ACC112 (cell line): ENCODE data around the gene UBTD1.
A peak's percentile ranks its signal among the peaks of the same experiment; 100 is the strongest.
"Not testable (repeated sequence)": the region's sequence is repeated elsewhere in the genome, so short reads cannot be mapped to it uniquely, and the experiment has no call there.

Experiments
- H2AFZ ChIP-seq: fragments of 200-600 bp; sonication (generic); one replicate; pipeline ENCODE4 v1.6.0; 2017; ENCODE audit warnings: antibody characterized with exemption, low read length; ENCODE audit not compliant: unreplicated experiment
- H3K27ac ChIP-seq: fragments of 200-600 bp; sonication (generic); 2 replicates; pipeline ENCODE4 v1.5.1; 2014; ENCODE audit warnings: low read depth, mild to moderate bottlenecking, antibody characterized with exemption, low read length, moderate library complexity
- H3K27me3 ChIP-seq: fragments of 200-600 bp; sonication (generic); 2 replicates; pipeline ENCODE4 v1.6.1; 2014; ENCODE audit warnings: mild to moderate bottlenecking, antibody characterized with exemption, low read length, moderate library complexity, mixed read lengths; ENCODE audit not compliant: insufficient read depth
- H3K36me3 ChIP-seq: fragments of 200-600 bp; sonication (generic); 2 replicates; pipeline ENCODE4 v1.6.1; 2016; ENCODE audit warnings: mild to moderate bottlenecking, antibody characterized with exemption, low read length, moderate library complexity, mixed read lengths; ENCODE audit not compliant: insufficient read depth
- H3K4me1 ChIP-seq: fragments of 200-600 bp; sonication (generic); one replicate; pipeline ENCODE4 v1.6.1; 2016; ENCODE audit warnings: low read length, mixed read lengths; ENCODE audit not compliant: insufficient read depth, unreplicated experiment, control insufficient read depth
- H3K4me3 ChIP-seq: fragments of 200-600 bp; sonication (generic); 2 replicates; pipeline ENCODE4 v1.5.1; 2014; ENCODE audit warnings: mild to moderate bottlenecking, low read depth, low read length
- H3K79me2 ChIP-seq: fragments of 200-600 bp; sonication (generic); one replicate; pipeline ENCODE4 v1.6.0; 2016; ENCODE audit warnings: low read length; ENCODE audit not compliant: control insufficient read depth, unreplicated experiment, insufficient read depth

UBTD1 gene

GRCh38 chr10:97463363-97464132 is 35.2 kb upstream of the UBTD1 start:
- Histone ChIP-seq H3K4me1 (peaks cover 13% of the 10 kb centered on the region), H3K27me3 (no peaks in the 10 kb centered on the region), H3K36me3 (peaks cover 41% of the 10 kb centered on the region), H3K4me3 (no peak overlapping the region), H3K27ac (peak overlapping the region; percentile 47), H3K79me2 (no peaks in the 10 kb centered on the region), H2AFZ (no peak overlapping the region)

- H3K36me3 ChIP-seq: peaks cover 40% of the 10 kb centered on the region
- peak overlapping the region; percentile 47 for H3K27ac ChIP-seq
- no peaks in the 10 kb centered on the region for H3K79me2 ChIP-seq
- H3K4me3 ChIP-seq: no peak overlapping the region
- H2AFZ ChIP-seq: no peak overlapping the region
- no peaks in the 10 kb centered on the region for H3K27me3 ChIP-seq
- peaks cover 13% of the 10 kb centered on the region for H3K4me1 ChIP-seq
Observed at GRCh38 chr10:97464226-97464625, 34.5 kb upstream of the UBTD1 start.

GRCh38 chr10:97465982-97466381 is 32.7 kb upstream of the UBTD1 start:
- H3K4me3 ChIP-seq: no peak overlapping the region
- H3K27me3 ChIP-seq: no peaks in the 10 kb centered on the region
- H2AFZ ChIP-seq: no peak overlapping the region
- no peak overlapping the region for H3K27ac ChIP-seq
- no peaks in the 10 kb centered on the region for H3K79me2 ChIP-seq
- H3K36me3 ChIP-seq: peaks cover 42% of the 10 kb centered on the region
- H3K4me1 ChIP-seq: peaks cover 13% of the 10 kb centered on the region

- Histone ChIP-seq H3K27ac (no peak overlapping the region), H3K27me3 (no peaks in the 10 kb centered on the region), H3K4me1 (peaks cover 13% of the 10 kb centered on the region), H3K36me3 (peaks cover 44% of the 10 kb centered on the region), H3K4me3 (no peak overlapping the region), H3K79me2 (no peaks in the 10 kb centered on the region), H2AFZ (no peak overlapping the region)
Observed at GRCh38 chr10:97466755-97467154, 32.0 kb upstream of the UBTD1 start.

GRCh38 chr10:97468162-97468561 is 30.6 kb upstream of the UBTD1 start:
- H3K27ac ChIP-seq: no peak overlapping the region
- H3K4me1 ChIP-seq: peaks cover 13% of the 10 kb centered on the region
- H2AFZ ChIP-seq: no peak overlapping the region
- H3K27me3 ChIP-seq: no peaks in the 10 kb centered on the region
- H3K4me3 ChIP-seq: no peak overlapping the region
- peaks cover 31% of the 10 kb centered on the region for H3K36me3 ChIP-seq
- no peaks in the 10 kb centered on the region for H3K79me2 ChIP-seq

- not testable (repeated sequence) for H3K27ac ChIP-seq, H3K4me3 ChIP-seq, H3K79me2 ChIP-seq, H3K27me3 ChIP-seq, H2AFZ ChIP-seq
- H3K36me3 ChIP-seq: peaks cover 31% of the 10 kb centered on the region
- H3K4me1 ChIP-seq: peaks cover 11% of the 10 kb centered on the region
Observed at GRCh38 chr10:97468781-97469180, 29.9 kb upstream of the UBTD1 start.

- no peak overlapping the region for H3K27ac ChIP-seq
- H3K79me2 ChIP-seq: no peaks in the 10 kb centered on the region
- no peak overlapping the region for H2AFZ ChIP-seq
- no peak overlapping the region for H3K4me3 ChIP-seq
- H3K36me3 ChIP-seq: peaks cover 33% of the 10 kb centered on the region
- H3K27me3 ChIP-seq: no peaks in the 10 kb centered on the region
- peaks cover 16% of the 10 kb centered on the region for H3K4me1 ChIP-seq
Observed at GRCh38 chr10:97474918-97475317, 23.8 kb upstream of the UBTD1 start.

- Histone ChIP-seq H3K4me1 (peaks cover 18% of the 10 kb centered on the region), H3K4me3 (no peak overlapping the region), H3K36me3 (peaks cover 35% of the 10 kb centered on the region), H3K79me2 (no peaks in the 10 kb centered on the region), H3K27ac (peak overlapping the region; percentile 39), H3K27me3 (no peaks in the 10 kb centered on the region), H2AFZ (no peak overlapping the region)
Observed at GRCh38 chr10:97475936-97476594, 22.7 kb upstream of the UBTD1 start.

GRCh38 chr10:97479410-97479809 is 19.3 kb upstream of the UBTD1 start:
- H3K4me3 ChIP-seq, H2AFZ ChIP-seq, H3K27me3 ChIP-seq, H3K27ac ChIP-seq: not testable (repeated sequence)
- Histone ChIP-seq H3K4me1 (peaks cover 18% of the 10 kb centered on the region), H3K36me3 (peaks cover 33% of the 10 kb centered on the region), H3K79me2 (peaks cover 17% of the 10 kb centered on the region)

- Histone ChIP-seq H3K27me3 (no peaks in the 10 kb centered on the region), H3K27ac (no peak overlapping the region), H2AFZ (no peak overlapping the region), H3K4me3 (no peak overlapping the region), H3K36me3 (peaks cover 27% of the 10 kb centered on the region), H3K79me2 (peaks cover 20% of the 10 kb centered on the region), H3K4me1 (peaks cover 18% of the 10 kb centered on the region)
Observed at GRCh38 chr10:97479939-97480338, 18.8 kb upstream of the UBTD1 start.

GRCh38 chr10:97481071-97481470 is 17.7 kb upstream of the UBTD1 start:
- no peak overlapping the region for H3K27ac ChIP-seq

More at GRCh38 chr10:97481071-97481470, 17.7 kb upstream of the UBTD1 start:
- Histone ChIP-seq H3K4me3 (no peak overlapping the region), H2AFZ (no peak overlapping the region), H3K4me1 (peaks cover 14% of the 10 kb centered on the region), H3K79me2 (peaks cover 26% of the 10 kb centered on the region), H3K36me3 (peaks cover 20% of the 10 kb centered on the region), H3K27me3 (no peaks in the 10 kb centered on the region)
